Lung microvascular endothelial cell (primary cell): ENCODE data around the gene ADCK2. TPM values are rescaled to one million over a fixed set of nuclear protein-coding genes. Genes with fewer than 3 reads are reported as not detected.
"Not testable (repeated sequence)": the region's sequence is repeated elsewhere in the genome, so short reads cannot be mapped to it uniquely, and the experiment has no call there.

Source experiments
- DNase-seq, 2 donors: peaks; one replicate each; pipeline versions ENCODE4 v3.0.0 to v3.0.0-alpha.2; 2010; ENCODE audit warnings: low read depth in 2 of 2
- total RNA-seq: library from RNA; depleted of rRNA; stranded (reverse); fragments of >200 nt; gene quantifications from 2 replicates; pipeline ENCODE4 v1.2.1, GENCODE V29; 2014

Gene ADCK2
- total RNA-seq, 1 donor from 2014 or later = 45.4 TPM

DNA sequence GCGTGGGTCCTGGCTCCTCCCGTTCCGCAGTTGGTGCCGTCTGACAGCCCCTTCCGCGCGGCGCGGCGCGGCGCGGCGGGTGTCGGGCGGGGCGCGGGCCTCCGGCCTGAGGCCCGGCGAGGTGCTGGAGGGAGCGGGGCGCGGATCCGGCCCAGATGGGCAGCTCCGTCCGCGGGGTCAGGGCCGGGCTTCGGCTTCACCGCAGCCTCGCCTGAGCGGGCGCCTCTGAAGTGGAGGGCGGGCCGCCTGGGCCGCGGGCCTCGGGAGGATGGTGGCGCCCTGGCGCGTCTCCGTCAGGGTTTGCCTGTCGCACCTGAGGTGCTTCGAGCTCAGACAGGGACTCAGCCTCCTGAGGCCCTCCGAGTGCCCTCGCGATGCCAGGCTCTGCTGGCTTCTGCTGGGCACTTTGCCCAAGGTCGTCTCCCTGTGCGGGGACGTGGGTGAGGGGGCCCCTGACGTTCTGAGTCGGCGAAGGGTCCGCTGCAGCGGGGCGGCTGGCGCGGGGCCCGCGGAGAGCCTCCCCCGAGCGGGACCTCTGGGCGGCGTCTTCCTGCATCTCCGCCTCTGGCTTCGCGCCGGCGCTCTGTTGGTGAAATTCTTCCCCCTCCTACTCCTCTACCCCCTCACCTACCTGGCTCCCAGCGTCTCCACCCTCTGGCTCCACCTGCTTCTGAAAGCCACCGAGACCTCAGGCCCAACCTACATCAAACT, 473 bp downstream of the ADCK2 start:
- peak; percentile 23 to 26 for DNase-seq

DNA sequence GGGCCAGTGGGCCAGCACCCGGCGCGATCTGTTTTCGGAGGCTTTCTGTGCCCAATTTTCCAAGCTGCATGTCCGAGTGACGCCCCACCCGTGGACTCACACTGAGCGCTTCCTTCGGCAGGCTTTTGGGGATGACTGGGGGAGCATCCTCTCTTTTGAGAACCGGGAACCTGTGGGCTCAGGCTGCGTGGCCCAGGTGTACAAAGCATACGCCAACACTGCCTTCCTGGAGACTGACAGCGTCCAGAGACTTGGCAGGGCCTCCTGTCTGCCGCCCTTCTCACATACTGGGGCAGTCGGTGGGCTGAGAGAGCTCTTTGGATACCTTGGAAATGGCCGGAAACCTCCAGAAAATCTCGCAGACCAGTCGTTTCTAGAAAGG, 1.0 kb downstream of the ADCK2 start:
- DNase-seq = no peak

DNA sequence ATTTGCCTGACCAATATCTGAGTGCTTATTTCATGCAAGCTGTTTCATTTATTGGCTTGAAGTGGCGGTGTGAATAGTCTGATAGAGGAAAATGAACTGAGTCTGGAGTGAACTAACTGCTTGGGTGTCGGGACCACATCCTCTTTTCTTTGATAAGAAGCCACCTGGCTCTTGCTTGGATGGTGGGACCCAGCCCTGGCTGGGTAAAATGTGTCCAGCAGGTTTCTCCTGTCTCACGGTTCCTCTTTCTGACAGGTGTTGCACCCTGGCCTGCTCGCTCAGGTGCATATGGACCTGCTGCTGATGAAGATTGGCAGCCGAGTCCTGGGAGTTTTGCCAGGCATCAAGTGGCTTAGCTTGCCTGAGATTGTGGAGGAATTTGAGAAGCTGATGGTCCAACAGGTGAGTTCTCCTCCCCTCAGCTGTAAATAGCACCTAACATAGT, 1.6 kb downstream of the ADCK2 start:
- no peak for DNase-seq

DNA sequence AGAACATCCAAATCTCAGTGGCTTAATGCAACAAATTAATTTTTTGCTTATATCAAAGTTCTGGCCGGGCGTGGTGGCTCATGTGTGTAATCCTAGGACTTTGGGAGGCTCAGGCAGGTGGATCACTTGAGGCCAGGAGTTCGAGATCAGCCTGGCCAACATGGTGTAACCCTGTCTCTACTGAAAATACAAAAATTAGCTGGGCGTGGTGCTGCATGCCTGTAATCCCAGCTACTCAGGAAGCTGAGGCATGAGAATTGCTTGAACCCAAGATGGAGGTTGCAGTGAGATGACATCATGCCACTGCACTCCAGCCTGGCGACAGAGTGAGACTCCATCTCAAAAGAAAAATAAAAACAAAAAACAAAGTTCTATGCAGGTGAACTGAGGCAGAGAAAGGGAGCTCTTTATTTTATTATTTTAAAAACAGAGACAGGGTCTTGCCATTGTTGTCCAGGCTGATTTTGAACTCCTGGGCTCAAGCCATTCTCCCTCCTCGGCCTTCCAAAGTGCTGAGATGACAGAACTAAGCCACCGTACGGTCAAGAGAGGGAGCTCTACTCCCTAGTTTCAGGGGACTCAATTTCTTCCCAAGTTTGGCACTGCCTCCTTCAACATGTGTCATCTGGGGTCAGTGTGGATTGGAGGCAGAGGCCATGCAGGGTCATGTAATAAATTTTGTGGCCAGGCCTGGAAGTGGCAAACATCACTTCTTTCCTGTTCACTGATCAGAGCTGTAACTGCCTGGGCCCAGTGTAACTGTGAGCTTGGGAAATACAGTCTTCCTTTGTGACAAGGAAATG, 2.4 kb downstream of the ADCK2 start:
- DNase-seq = peak; percentile 71 to 75

DNA sequence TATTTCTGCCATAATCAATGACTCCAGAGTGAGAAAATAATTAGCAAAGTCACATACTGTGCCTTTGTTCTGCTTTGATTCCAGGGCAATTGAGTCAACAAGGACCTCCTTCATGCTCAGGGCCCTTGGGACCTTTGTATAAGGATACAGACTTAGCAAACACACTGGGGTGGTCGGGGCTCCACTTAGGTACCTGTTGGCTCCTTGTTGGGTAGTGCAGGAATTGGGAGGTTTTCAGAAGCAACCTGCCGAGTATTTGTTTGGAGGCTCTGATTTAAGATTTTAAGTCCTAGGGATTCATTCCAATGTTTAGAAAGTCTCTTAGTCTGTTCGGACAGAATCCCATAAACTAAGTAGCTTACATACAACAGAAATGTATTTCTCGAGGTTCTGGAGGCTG, 3.0 kb downstream of the ADCK2 start:
- DNase-seq = no peak

DNA sequence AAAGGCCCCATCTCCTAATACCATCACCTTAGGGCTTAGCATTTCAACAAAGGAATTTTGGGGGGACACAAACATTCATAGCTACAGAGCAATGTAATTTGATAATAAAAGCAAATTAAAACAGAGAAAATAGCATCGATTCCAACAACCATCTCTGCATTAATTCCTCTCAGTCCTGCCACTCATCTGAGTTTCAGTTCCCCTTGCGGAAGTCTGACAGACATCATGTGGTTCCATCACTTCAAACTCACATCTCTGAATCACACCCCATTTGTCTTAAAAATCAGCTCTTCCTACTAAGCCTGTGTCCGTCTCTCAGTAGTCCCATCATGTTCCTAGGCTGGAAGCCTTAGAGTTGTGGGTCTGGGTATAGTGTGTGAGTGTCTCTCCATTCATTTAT, 3.6 kb downstream of the ADCK2 start:
- no peak for DNase-seq

DNA sequence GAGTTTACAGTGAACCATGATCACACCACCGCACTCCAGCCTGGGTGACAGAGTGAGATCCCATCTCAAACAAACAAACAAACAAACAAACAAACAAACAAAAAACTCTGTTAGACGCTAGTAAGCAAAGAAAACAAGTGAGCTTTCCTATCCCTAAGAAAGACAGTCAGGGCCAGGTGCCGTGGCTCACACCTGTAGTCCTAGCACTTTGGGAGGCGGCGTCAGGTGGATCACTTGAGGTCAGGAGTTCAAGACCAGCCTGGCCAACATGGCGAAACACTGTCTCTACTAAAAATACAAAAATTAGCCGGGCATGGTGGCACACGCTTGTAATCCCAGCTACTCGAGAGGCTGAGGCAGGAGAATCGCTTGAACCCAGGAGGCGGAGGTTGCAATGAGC, 4.2 kb downstream of the ADCK2 start:
- not testable (repeated sequence) for DNase-seq

DNA sequence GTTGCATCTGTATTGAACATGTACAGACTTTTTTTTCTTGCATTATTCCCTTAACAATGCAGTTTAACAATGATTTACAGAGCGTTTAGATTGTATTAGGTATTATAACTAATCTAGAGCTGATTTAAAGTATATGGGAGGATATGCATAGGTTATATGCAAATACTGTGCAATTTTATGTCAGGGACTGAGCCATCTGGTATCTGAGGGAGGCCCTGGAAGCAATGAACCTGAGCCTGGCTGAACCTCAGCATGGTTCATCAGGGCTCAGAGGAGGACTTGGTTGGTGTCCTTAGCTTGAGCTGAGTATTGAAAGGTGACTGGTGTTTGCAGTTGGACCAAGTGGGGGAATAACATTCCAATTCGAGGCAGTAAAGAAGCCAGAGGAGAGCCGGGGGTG, 4.8 kb downstream of the ADCK2 start:
- no peak for DNase-seq

DNA sequence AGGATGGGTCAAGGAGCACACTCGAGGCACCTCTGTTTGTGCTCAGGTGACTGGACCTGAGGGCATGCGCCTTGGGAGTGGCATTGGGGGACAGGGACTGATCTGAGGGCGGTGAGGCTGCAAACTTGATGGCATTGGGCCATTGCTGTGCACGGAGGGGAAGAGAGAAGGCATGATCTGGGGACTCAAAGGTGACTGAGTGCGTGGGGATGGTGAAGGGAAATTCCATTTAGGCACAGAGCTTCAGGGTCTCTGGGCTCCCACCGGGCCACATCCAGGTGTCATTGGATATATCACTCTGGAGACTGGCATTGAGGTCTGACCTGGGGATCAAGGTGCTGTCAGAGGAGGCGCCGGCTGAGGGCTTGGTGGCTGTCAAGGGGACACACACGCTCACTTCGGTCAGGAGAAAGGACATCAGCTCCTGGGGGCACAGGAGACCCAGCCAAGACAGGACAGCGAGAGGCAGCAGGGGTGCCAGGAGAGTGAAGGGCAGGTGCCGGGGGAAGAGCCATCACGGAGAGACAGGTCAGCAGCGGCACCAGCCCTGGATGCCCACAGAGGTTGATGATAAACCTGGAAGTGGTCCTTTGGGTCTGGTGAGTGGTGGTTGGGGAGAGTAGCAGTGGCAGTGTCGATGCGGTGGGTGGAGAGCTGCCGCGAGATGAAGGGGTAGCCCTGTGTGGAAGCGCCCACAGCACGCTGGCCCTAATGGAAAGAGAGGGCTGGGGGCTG, 5.5 kb downstream of the ADCK2 start:
- DNase-seq = no peak

DNA sequence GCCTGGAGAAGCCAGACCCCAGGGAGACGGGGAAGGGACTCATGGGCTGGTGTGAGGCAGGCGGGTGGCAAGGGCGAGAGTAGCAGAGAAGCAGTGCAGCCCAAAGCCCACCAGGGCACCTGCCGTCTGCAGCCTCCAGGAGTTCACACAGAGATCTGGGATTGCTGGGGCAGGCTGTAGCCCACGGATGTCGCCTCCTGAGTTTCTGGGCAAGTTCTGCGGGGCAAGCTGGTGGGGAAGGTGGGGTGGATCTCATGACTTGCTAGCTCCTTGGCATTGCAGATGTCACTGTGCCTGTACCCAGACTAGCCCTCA, 6.0 kb downstream of the ADCK2 start:
- DNase-seq = no peak

DNA sequence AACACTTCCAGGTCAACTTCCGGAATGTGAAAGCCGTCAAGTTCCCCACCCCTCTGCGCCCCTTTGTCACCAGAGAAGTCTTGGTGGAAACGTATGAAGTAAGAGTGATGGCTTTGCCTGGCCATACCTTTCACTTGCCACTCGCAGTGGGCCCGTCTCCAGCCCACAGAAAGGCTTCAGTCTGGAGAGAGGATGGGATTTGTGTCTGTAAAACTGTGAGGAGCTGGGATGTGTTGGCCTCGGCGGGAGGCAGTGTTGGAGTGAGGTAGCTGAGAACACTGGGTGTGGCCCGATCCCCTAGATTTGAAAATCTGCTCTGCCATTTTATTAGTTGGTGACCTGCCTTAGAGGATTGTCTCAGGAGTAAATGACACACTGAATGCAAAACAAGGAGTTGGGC, 6.4 kb downstream of the ADCK2 start:
- no peak for DNase-seq

DNA sequence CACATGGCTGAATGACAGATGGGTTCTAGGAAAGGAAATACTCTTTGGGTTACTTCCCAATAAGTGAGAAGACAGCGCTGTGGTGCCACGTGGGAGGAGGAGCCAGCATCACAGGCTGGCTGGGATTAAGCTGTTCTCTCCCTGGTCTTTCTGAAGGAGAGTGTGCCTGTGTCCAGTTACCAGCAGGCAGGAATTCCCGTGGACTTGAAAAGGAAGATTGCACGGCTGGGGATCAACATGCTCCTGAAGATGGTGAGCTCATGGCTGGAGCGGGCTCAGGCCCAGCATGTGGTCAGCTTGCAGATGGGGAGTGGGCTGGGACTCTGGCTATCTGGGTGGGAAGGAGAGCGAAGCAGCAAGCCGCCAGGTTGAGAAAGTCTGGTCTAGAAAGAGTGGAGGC, 8.1 kb downstream of the ADCK2 start:
- DNase-seq = no peak

DNA sequence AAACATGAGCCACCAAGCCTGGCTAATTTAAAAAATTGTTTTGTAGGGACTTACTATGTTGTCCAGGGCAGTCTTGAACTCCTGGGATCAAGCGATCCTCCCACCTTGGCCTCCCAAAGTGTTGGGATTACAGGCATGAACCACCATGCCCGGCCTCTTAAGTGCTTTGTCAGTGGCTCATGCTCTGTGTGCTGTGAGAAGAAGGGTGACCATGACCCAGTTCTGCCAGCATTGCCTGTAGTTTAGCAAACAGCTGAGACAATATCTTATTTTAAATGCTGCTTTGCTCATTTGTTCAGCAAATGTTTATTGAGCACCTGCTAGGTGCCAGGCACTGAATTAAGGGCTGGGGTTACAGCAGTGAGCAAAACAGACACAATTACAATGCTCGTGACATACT, 9.0 kb downstream of the ADCK2 start:
- no peak for DNase-seq

DNA sequence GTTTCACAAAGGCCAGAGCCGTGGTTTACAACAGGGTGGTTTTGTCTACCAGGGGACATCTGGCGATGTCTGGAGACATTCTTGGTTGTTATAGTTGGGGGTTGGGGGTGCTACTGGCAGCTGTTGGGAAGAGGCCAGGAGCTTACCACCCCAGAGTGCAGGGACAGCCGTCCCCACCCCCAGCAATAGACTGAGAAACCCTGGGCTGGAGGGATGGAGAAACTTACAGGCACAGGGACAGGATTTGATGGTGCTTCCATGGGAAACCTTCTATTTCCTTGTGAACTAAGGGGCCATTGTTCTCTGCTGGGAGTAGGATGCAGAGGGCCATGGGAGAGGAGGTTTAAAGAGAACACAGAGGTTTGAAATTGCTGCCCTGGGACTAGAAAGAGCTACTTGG, 10.9 kb downstream of the ADCK2 start:
- peak in 1 of 2 donors; percentile 66 for DNase-seq

DNA sequence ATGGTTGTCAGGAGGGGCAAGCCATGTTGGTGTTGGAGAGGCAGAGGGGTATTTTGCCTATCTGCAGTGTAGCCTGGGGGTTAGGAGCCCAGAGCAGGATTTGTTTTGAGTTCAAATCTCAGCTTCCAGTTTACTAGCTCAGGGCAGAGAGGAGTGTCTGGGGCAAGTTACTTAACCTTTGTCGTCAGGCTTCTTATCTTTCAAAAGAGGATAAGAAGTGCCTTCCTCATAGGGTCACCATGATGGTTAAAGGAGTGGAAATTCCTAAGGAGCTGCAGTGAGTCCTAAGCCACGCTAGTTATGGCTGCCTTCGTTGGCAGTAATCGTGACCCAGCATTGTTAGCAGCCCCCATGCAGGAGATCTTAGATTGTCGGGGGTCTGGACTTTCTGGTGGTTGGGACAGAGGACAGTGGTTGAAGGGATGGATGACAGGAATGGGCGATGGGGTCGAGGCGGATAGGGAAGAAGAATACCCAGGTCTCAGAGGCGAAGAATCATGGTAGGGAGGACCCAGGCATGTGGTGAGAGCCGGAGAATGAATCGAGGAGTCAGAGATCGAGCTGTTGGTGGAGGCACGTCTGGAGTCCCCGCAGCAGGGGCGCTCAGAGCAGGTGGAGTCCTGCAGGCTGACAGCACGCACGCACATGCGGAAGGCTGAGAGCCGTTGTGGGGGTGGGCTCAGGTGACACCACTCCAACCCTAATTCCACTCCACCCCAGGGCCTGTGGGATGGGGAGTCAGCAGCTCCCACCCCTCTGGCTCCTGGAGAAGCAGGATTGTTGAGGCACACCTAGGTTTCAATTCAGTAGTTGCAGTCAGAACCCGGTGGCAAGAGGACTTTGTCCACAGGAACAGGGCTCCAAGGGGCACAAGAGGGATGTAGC, 11.6 kb downstream of the ADCK2 start:
- DNase-seq = no peak

DNA sequence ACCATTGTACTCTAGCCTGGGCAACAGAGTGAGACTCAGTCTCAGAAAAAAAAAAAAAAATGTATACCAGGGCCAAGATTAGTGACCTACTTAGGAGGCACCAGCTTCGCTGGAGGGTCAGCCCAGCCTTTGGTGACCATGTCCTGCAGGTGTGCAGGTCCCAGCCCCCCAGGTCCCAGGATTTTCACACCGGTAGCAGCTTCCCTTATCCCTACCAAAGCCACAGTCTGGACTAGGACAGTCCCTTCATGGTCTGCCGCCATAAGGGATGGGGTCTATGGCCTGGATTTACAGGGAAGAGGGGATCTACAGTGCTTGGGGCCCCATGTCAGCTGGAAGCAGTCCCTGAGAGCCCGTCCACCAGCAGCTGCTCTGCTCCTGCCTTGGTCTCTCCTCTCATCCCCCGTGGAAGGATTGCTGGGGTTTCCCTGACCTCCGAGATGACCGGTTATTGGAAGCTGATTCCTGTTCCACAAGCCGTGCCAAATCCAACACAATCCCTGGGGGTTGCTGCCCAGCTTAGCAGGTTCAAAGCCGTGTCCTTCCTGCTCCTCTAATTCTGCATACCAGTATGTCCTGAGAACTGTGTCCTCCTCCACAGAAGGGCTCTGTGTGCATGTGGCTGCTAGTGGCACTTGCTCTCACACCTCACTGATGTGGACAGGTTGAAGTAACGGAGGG, 12.8 kb downstream of the ADCK2 start:
- peak in 1 of 2 donors; percentile 93 for DNase-seq

DNA sequence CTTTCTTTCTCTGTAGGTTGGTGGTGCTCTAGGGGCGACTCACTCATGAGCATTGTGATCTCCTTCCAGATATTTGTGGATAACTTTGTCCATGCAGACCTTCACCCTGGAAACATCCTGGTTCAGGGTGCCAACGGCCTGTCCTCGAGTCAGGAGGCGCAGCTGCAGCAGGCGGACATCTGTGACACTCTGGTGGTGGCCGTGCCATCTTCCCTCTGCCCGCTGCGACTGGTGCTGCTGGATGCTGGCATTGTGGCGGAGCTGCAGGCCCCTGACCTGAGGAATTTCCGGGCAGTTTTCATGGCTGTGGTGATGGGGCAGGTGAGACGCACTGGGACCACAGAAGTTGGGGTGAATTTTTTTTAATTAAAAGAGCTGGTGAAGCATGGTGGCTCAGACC, 14.2 kb downstream of the ADCK2 start:
- DNase-seq = no peak

DNA sequence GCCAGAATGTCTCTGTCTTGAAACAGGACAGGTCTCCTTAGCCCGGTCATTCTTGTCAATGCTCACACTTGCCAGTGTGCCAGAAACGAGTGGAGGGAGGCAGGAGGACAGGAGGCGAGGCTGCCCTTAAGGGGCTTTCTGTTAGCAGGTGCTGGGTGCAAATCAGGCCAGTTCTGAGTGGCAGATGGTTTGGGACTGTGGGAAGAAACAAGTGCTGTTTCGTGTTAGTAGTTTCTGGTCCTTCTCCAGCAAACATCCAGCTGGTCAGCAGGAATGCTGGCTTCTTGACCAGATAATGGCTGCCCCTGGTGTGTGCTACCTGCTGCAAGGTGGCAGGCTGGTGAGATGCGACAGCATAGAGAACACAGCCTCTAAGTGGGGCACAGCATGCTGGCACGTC, 15.6 kb downstream of the ADCK2 start:
- DNase-seq = no peak

DNA sequence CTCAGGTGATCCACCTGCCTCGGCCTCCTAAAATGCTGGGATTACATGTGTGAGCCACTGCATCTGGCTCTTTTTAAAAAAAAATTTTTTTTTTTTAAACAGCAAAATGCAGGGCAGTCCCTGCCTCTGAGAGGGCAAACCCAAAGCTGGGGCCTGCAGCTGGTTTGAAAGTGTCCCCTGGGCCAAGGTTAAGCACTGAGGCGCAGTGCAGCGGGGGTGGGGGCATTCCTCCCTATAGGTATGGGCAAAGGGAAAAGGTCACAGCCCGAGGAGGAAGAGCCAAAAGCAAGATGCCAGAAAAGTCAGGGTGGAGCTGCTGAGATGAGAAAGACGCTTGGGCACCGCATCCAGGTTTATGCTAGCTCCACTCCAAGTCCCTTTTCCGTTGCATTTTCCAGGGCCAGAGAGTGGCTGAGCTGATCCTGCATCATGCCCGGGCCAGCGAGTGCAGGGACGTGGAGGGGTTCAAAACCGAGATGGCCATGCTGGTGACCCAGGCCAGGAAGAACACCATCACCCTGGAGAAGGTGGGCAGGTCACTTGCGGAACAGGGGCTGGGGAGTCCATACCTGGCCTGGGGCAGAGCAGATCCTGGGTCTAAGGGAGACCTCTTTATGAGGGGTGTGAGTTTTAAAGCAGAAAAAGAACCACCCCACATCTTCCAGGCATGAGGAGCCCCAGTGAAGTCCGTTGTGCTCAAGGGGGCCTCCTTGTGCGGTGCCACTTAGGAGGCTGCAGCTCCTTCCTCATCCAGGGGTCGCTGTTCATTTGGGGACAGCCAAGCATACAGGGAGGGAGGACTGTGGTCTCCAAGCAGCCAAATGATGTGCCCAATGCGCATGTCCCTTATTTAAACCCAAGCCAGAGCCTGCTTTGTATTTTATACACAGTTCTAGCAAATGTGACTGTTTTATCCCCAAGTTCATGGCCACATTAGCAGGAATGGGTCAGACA, 16.7 kb downstream of the ADCK2 start:
- no peak for DNase-seq
